HG03457 (cell line): Measurements from ENCODE around the gene NUCKS1.
A peak's percentile ranks its signal among the peaks of the same experiment; 100 is the strongest.

Experiments
- ATAC-seq: cut with Tn5 transposase; IDR thresholded peaks from one replicate; pipeline ENCODE4 v1.9.1; 2021; ENCODE audit warnings: moderate number of reproducible peaks; ENCODE audit not compliant: unreplicated experiment

NUCKS1 gene, protein sequence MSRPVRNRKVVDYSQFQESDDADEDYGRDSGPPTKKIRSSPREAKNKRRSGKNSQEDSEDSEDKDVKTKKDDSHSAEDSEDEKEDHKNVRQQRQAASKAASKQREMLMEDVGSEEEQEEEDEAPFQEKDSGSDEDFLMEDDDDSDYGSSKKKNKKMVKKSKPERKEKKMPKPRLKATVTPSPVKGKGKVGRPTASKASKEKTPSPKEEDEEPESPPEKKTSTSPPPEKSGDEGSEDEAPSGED

DNA sequence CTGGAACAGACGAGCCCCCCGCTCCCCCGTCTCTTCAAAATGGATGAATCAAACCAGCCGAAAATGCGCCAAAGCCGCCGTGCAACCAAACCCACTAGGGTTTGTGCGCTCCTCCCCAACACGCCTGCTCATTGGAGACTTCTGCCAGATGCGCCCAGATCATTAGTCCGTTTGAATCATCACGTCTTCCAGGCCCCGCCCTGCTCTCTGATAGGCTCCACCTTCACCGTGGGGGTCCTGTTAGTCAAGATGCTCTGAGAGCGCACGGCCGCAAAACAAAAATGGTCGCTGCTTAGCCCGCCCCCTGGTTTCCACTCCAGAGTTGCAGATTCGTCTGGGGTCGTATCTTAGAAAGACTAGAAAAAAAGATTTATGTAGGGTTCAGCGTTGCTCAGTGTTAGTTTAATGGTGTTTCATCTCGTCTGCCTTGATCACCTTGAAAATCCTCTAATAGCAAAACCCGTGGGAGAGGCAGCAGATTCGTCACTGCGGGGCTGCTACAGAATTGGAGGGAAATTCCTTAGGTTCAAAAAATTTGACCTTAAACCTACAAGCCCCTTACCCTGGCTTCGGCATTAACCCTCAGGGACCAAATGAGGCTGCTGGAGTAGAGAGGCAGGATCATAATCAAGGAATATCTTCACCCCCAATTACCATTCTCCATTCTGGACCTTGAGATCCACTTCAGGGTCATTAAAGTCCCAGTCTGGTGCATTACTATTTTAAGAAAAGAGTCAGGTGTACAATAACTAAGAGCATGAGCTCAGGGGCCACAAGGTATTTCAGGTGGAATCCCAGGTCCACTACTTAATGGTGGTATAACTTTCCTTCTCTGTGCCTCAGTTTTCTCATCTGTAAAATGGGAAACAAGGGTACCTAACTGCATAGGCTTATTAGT lies at the start of gene NUCKS1:
TSS of gene NUCKS1 (minus strand) at position 45 of the 898 bp plus-strand sequence. CDS start 209 bp downstream, outside the sequence.
- peak; percentile 78 for ATAC-seq

GRCh38 chr1:205798577-205798976 lies 48.6 kb upstream of the NUCKS1 start:
- ATAC-seq = no peak

GRCh38 chr1:205797168-205797567 lies 47.2 kb upstream of the NUCKS1 start:
- ATAC-seq = no peak

- no peak for ATAC-seq
These were observed 44.2 kb upstream of the NUCKS1 start for GRCh38 chr1:205794011-205794730.

GRCh38 chr1:205792961-205793673 lies 43.1 kb upstream of the NUCKS1 start:
- no peak for ATAC-seq

DNA sequence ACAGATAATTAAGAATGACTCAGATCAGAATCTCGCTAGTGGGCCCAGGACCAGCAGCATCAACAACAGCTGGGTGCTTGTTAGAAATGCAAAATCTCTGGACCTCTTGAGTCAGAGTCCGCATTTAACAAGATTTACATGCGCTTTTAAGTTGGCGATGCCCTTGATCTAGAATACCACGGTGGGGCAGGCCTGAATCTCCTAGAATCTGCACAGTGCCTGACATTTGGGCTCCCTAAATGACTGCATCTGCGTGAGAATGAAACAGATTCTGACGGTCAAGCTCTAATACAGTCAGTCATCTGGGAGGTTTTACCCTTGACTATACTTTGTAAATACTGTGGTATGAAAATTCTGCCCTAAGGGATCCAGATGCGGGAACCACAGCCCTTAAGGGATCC lies 42.5 kb upstream of the NUCKS1 start:
- ATAC-seq = no peak

DNA sequence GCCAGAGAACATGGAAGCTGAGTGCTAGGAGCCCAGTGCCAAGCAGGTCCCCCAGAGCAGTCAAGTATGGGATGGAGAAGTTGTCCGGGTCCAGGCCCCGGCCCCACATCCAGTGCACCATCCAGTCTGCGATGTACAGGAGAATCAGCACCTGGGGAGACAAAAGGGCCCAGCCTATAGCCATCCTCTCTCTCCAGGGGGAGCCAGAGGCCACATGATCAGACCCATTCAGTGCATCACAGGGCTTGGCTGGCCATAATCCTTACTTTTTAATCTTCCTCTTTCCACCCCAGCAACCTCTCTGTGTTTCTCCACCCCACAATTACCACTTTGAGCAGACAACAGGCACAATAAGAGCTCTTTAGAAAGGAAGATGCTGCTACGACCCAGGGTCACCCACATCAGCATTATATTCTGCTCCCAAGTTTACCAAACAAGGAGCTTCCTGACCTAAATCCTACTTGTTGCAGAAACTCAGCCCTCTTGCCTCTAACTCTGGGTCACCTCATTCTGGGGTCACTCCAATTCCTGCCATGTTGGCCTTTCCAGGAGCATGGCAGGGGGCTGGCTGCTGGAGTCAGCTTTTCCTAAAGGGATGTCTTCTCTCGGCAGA lies 41.7 kb upstream of the NUCKS1 start:
- ATAC-seq = no peak

DNA sequence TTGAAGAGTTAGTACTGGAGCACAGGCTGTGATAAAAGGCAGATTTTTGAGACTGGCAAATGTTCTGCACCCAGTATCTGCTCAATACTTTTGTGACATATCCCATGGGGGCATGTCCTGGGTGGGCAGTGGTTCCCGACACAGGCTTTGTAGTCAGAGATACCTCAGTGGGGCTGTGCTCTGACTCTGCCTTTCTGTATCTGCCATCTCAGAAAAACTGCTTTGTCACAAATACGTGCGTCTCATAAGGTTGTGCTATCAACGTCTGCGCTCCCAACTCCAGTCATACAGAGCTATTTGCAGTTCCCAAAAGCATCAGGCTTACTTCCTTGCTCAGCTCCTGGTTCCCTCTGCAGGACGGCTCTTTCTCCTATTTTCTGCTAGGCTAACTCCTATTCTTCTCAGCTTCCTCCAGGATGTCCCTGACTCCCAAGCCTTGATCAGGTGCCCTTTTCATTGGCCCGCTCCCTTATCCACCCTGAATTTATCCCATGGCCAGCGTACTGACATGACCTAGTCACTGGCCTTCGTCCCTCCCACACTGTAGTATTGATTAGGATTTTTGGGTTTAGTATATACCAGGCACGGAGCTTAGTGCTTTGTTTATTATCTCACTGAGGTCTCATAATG lies 37.4 kb upstream of the NUCKS1 start:
- ATAC-seq = no peak

GRCh38 chr1:205786601-205787000 lies 36.6 kb upstream of the NUCKS1 start:
- no peak for ATAC-seq

GRCh38 chr1:205785446-205785845 lies 35.5 kb upstream of the NUCKS1 start:
- ATAC-seq = no peak

DNA sequence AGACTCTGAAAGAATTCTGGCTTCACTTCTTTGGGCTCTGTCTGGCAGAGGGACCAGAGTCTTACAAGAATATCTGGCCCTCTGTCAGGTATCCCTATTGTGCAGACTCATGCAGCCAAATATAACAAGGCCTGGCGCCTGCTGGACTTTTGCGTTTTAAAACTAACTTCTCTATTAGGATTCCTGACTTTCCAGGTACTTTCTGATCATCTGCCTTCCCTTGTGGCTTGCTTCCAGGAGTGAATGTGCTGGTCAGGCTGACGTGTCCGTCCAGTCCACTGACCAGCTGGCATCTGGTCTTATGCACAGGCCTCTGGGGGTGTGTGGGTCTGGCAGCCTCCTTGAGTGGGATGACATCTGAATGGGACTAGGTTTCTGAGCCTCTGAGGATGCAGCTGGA lies 33.9 kb upstream of the NUCKS1 start:
- no peak for ATAC-seq

GRCh38 chr1:205783433-205783795 lies 33.4 kb upstream of the NUCKS1 start:
- ATAC-seq = no peak

DNA sequence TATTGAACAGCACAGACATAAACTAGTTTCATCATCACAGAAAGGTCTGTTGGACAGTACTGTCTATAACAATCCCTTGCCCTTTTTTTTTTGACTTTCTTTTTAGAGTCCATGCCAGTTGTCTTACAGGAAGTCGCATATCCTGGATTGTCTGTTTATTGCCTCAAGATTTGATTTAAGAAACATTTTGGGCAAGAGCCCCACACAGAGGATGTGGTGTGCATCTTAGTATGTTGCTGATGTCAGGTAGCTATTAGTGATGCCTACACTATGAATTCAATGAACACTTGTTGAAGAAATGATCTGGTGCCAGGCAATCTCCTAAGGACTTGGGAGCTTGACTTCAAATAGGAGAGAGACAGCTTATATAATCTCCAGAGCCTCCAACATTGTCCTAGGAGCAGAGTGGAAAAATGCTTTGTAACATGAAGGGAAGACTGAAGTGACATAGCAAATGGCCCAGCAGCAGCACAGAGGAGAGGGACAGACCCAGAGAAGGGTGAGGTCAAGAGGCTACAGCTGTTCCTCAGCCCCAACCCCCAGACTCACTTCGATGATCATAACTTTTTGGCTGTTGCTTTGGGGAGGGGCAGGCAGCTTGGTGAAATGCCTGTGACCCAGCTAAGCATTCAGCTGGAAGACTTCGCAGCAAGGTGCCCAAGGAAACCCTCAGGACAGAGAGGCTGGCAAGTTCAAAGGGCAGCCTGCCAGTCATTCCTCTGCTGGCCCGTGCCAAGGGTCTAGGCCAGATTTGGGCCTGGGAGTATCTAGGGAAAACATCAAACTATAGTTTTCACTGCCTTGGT lies 32.8 kb upstream of the NUCKS1 start:
- ATAC-seq = no peak

DNA sequence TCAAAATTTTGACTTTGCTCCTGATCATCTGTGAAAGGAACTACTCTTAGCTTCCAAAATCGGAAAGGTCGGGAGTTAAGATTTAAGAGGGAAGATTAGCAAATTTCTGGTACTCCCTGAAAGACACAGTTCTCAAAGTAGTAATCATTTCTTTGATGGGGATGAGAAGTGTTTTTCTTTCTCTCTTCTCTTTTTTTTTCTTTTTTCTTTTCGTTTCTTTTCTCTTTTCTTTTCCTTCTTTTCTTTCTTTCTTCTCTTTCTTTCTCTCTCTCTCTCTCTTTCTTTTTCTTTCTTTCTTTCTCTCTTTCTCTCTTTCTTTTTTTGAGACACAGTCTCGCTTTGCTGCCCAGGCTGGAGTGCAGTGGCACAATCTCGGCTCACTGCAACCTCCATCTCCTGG lies 30.4 kb upstream of the NUCKS1 start:
- no peak for ATAC-seq

DNA sequence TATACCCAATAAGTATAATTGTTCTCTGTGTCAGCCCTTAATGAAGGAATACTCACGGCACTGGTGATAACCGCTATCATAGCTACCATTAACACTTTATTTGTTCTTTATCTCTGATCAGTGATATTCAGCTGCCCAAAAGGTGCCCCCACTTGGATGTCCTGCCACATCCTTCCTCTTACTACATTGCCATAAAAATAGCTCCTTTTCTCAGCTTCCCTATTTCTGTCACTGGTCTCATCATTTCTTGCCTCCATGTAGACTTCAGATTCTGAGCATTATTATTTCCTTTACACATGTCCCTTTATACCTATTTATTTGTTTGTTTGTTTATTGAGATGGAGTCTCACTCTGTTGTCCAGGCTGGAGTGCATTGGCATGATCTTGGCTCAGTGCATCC lies 28.0 kb upstream of the NUCKS1 start:
- no peak for ATAC-seq

DNA sequence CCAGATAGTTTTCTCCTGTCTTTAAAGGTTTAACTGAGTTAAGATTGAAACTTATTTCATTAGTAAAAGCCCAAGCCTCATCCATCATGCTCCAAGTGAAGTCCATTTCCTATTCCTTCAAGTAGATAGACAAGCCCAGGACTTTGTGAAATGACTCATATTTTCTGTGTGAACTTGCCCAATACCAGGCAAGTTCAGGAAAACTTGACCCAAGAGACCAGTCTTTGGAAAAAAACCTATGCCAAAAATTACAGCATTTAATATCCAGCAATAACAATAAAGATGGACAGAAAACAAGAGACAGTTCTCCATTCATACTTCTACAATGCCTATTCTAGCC lies 25.7 kb upstream of the NUCKS1 start:
- ATAC-seq = no peak

DNA sequence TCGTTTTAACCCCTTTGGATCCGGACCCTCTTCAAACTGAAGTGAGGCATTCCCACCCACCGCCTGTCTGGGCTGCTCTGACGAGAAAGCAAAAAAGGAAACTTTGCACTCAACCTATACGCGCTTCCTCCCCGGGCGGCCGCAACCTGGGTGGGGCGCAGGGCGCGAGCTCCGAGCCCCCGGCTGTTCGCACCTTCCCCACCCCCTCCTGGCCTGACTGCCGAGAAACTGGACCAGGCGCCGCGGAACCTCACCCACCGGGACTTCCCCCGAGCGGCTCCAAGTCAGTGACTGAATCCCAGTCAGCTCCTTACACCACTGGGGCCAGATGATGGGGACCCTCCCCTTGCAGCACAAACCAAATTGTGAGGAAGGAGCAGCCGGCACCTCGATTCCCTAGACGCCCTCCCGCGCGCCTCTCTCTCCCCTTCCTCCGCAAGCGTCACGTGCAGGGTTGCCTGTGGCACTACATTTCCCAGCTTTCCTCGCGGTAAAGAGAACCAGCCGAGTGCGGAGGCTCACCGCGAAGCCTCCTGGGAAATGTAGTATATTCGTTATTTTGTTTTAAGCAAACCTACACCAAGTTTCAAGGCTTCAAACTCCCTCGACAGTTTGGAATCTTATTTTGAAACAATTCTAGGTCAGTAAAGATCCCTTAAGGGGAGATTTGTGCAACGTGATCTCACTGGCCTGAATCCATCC lies 25.2 kb upstream of the NUCKS1 start, which contains the start of gene RAB29:
TSS of gene RAB29 (minus strand) at position 468 of the 702 bp plus-strand sequence. CDS start 526 bp downstream, outside the sequence.
- ATAC-seq = peak; percentile 62

- no peak for ATAC-seq
These were observed 24.4 kb upstream of the NUCKS1 start for GRCh38 chr1:205774198-205775014.
